ENCODE measurements around the gene RBPJ.

- no peak for TF ChIP-seq CTCF (IDR thresholded peaks at IDR 0.05; ENCODE audit: insufficient read depth, low read length, poor library complexity, severe bottlenecking)
- no peak for TF ChIP-seq EZH2phosphoT487 (conservative IDR thresholded peaks at IDR 0.05; ENCODE audit: low read length)
These were observed 92.8 kb downstream of the RBPJ start for GRCh38 chr4:26413582-26413981.
